Activated CD4-positive, alpha-beta T cell treated with anti-CD3 and anti-CD28 coated beads, Interleukin-2, amount 10 ng/mL, durations not matched to agents 24 days and 14 days (primary cell): Measurements from ENCODE around the gene ARHGEF10L. TPM values are rescaled to one million over a fixed set of nuclear protein-coding genes. Genes with fewer than 3 reads are reported as not detected.

Source experiments
- DNase-seq: peaks from one replicate; pipeline ENCODE4 v3.0.0; 2022
- H3K27ac Mint-ChIP-seq: one replicate; pipeline ENCODE4 v1.8.0; 2022; ENCODE audit warnings: mild to moderate bottlenecking, mixed read lengths
- H3K27me3 Mint-ChIP-seq: one replicate; pipeline ENCODE4 v1.8.0; 2022; ENCODE audit warnings: mixed read lengths
- H3K36me3 Mint-ChIP-seq: one replicate; pipeline ENCODE4 v1.8.0; 2022; ENCODE audit warnings: low read depth, mild to moderate bottlenecking, mixed read lengths
- H3K4me1 Mint-ChIP-seq: one replicate; pipeline ENCODE4 v1.8.0; 2021; ENCODE audit warnings: mixed read lengths
- H3K4me3 Mint-ChIP-seq: one replicate; pipeline ENCODE4 v1.8.0; 2022; ENCODE audit warnings: mild to moderate bottlenecking, moderate library complexity, mixed read lengths
- H3K9me3 Mint-ChIP-seq: one replicate; pipeline ENCODE4 v1.8.0; 2021; ENCODE audit warnings: mixed read lengths
- intact Hi-C: fragments of 100-400 bp; cut with micrococcal nuclease; formaldehyde crosslinking; loops from one replicate; pipeline ENCODE4 v1.15.1; 2023
- total RNA-seq: library from RNA; stranded (reverse); gene quantifications from 2 replicates; pipeline ENCODE4 v1.2.3, GENCODE V29; 2022

ARHGEF10L gene
- total RNA-seq, 1 donor from 2014 or later: not detected

DNA sequence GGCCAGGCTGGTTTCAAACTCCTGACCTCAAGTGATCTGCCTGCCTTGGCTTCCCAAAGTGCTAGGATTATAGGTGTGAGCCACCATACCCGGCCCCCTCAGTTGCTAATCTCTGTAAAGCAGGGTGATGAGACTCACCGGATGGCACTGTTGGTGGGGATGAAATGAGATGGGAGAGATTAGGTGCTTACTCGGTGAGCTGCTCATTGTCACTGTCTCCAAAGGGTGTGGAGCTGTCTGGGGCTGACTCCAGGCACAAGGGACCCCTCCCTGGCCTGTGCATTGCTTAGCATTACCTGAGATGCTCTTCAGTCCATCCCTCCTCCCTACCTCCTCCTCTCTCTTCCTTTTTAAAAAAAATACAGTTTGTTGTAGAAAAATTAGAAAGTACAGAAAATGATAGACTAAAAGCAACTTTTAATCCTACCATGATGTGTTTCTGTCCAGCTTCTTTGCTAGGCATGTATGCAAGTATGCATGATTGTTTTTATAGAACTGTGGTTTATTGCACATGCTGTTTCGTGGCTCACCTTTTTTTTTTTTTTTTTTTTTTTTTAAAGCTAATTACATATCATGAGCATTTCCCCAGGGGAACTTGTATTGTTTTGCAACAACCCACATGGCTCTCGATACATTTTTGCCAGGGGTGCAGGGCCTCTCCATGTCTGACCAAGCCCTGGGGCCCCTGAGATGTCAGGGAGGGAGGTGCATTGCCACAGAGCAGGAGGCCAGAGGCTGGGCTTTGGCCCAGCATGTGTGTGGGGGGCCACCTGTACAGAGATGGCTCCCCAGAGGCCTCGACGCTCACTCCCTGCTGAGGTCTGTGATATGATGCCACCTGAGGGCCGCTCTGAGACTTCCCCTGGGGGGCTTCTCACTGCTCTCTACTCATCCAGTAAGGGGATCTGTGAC lies 55.4 kb downstream of the ARHGEF10L start:
- no peak overlapping the region for H3K27ac Mint-ChIP-seq

DNA sequence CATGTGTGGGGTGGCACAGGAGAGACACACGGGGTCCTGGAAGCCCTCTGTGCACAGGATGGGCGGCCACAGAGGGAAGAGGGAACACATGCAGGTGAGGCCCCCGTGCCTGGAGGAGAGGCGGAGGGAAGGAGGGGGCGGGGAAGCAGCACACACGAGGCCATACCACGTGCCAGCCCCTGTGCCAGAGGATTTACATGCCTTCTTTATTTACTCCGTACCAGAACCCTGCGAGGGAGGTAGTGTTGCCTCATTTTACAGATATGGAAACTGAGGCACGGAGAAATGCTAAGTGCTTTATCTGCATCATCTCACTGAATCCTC lies 56.1 kb downstream of the ARHGEF10L start:
- Mint-ChIP-seq H3K4me3 (no peak overlapping the region), H3K36me3 (no peaks in the 10 kb centered on the region), H3K27ac (no peak overlapping the region), H3K27me3 (no peaks in the 10 kb centered on the region), H3K4me1 (no peaks in the 10 kb centered on the region), H3K9me3 (no peaks in the 10 kb centered on the region)
- no peak for DNase-seq
- intact Hi-C loops: no loop called here

More for the DNA sequence above, 55.4 kb downstream of the ARHGEF10L start:
- Mint-ChIP-seq H3K9me3 (no peaks in the 10 kb centered on the region), H3K4me1 (no peaks in the 10 kb centered on the region), H3K4me3 (no peak overlapping the region), H3K36me3 (no peaks in the 10 kb centered on the region), H3K27me3 (no peaks in the 10 kb centered on the region)
- no peak for DNase-seq
- intact Hi-C loops: no loop called here

DNA sequence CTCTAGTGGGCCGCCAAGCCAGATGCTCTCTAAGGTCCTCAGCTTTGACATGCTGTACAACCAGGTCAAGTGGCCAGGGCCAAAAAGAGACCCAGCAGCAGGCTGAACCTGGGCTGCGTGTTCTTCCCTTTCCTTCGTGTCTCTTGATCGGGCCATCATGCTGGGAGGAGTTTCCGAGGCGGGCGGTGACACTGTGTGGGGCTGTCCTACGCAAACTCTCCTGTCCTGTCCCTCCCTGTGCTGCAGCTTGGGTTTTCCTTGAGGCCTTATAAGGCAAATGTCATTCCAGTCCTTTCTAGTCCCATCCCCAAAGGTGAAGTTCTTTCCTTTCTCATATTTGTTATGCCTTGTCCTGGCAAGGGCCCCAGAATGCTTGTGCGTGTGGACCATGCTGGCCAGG lies 56.7 kb downstream of the ARHGEF10L start:
- Mint-ChIP-seq H3K4me3 (no peak overlapping the region), H3K36me3 (no peaks in the 10 kb centered on the region), H3K27ac (no peak overlapping the region), H3K4me1 (no peaks in the 10 kb centered on the region), H3K9me3 (no peaks in the 10 kb centered on the region), H3K27me3 (no peaks in the 10 kb centered on the region)
- intact Hi-C loops: no loop called here
- DNase-seq: no peak

DNA sequence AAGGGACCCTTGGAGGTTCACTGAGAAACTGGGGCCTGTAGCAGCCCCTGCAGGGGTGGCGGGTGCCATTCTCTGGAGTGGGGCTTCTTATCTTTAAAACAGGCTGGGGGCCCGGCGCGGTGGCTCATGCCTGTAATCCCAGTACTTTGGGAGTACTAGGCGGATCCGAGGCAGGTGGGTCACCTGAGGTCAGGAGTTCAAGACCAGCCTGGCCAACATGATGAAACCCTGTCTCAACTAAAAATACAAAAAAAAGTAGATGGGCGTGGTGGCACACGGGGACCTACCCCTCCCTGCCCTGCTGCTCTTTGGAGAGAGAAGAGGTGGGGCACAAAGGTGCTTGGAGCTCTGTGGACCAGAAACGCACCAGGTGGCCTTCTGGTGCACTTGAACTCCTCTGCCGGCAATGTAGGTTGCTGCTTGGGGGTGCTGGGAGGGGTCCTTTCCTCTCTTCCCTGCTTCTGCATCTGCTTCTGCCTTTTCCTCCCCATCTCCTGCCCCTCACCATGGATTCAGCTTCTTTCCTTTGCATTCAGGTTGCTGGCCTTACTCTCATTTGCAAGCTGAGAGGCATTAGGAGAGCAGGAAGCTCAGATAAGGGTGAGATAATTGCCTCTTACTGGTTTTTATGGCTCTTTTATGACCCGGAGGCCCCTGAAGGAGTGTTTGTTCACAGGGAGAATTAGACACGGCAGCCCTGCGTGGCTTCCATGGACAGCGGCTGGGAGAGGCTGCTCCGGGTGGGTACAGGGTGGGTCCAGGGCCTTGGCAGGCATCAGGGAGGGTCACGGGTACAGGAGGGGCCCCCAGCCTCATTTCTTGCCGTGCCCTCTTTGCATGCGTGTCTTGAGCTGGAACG lies 57.4 kb downstream of the ARHGEF10L start:
- Mint-ChIP-seq H3K9me3 (no peaks in the 10 kb centered on the region), H3K4me1 (no peaks in the 10 kb centered on the region), H3K27ac (no peak overlapping the region), H3K4me3 (no peak overlapping the region), H3K27me3 (no peaks in the 10 kb centered on the region), H3K36me3 (no peaks in the 10 kb centered on the region)
- intact Hi-C loops: no loop called here
- DNase-seq: no peak

GRCh38 chr1:17597651-17598050 lies 58.2 kb downstream of the ARHGEF10L start:
- no peak overlapping the region for H3K4me3 Mint-ChIP-seq
- no peak overlapping the region for H3K27ac Mint-ChIP-seq
- DNase-seq: no peak
- no peaks in the 10 kb centered on the region for H3K36me3 Mint-ChIP-seq
- no peaks in the 10 kb centered on the region for H3K27me3 Mint-ChIP-seq
- intact Hi-C loops: no loop called here
- no peaks in the 10 kb centered on the region for H3K4me1 Mint-ChIP-seq
- H3K9me3 Mint-ChIP-seq: no peaks in the 10 kb centered on the region

DNA sequence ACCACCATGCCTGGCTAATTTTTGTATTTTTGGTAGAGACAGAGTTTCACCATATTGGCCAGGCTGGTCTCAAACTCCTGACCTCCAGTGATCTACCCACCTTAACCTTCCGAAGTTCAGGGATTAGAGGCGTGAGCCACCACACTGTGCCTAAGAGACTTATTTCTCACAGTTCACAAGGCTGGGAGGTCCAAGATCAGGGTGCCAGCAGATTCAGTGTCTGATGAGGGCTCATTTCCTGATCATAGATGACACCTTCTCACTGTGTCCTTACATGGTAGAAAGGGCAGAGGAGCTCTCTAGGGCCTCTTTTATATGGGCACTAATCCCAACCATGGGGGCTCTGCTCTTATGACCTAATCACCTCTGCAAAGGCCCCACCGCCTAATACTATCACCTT lies 58.8 kb downstream of the ARHGEF10L start:
- DNase-seq: no peak
- no peak overlapping the region for H3K4me3 Mint-ChIP-seq
- H3K27ac Mint-ChIP-seq: no peak overlapping the region
- H3K27me3 Mint-ChIP-seq: no peaks in the 10 kb centered on the region
- H3K36me3 Mint-ChIP-seq: no peaks in the 10 kb centered on the region
- H3K4me1 Mint-ChIP-seq: no peaks in the 10 kb centered on the region
- no peaks in the 10 kb centered on the region for H3K9me3 Mint-ChIP-seq
- intact Hi-C loops: no loop called here

DNA sequence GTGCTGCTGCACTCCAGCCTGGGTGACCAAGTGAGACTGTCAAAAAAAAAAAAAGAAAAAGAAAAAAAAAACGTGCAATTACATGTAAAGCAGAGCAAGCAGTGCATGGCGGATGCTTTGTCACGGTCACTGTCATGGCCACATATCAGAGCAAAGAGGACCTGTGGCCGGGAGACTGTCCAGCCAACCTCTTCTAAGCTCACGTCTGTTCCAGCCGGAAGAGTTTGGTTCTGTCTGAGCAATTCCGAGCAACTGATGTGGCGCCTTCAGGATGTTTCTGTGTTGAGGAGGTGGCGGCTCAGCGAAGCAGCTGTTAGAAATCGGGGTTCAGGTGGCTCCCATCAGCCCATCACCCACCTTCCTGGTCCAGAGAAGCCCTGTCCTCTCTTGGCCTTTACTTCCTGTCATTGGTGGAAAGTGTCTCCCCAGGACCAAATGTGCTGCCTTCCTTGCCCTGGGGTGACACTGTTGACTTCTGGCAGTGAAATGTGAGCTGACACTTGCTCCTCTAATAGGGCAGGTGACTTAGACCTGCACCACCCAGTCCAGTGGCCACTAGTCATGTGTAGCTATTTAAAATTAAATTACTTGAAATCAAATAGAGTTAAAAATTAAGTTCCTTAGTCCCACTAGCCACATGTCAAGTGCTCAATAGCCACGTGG lies 59.9 kb downstream of the ARHGEF10L start:
- DNase-seq: no peak
- H3K27ac Mint-ChIP-seq: no peak overlapping the region
- intact Hi-C loops: no loop called here
- H3K36me3 Mint-ChIP-seq: no peaks in the 10 kb centered on the region
- H3K4me1 Mint-ChIP-seq: no peaks in the 10 kb centered on the region
- no peaks in the 10 kb centered on the region for H3K9me3 Mint-ChIP-seq
- H3K27me3 Mint-ChIP-seq: no peaks in the 10 kb centered on the region
- H3K4me3 Mint-ChIP-seq: no peak overlapping the region

DNA sequence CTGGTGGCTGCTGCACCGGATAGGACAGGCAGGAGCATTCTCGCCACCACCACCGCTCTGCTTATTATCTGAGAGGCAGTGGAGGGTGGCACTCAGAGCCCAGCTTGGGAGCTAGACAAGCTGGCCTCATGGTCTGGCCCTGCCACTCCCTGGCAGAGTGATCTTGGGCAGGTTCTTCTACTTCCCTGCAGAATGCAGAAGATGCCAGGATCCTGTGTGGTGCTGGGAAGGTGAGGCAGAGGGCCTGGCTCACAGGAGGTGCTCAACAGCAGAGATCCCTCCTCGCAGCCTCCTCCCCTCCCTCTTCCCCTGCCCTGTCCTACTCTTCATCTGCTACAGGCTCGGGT lies 60.4 kb downstream of the ARHGEF10L start:
- H3K27me3 Mint-ChIP-seq: no peaks in the 10 kb centered on the region
- no peaks in the 10 kb centered on the region for H3K4me1 Mint-ChIP-seq
- no peaks in the 10 kb centered on the region for H3K36me3 Mint-ChIP-seq
- no peak for DNase-seq
- H3K27ac Mint-ChIP-seq: no peak overlapping the region
- H3K9me3 Mint-ChIP-seq: no peaks in the 10 kb centered on the region
- intact Hi-C loops: no loop called here
- H3K4me3 Mint-ChIP-seq: no peak overlapping the region

GRCh38 chr1:17600321-17600720 lies 60.8 kb downstream of the ARHGEF10L start:
- H3K27ac Mint-ChIP-seq: no peak overlapping the region
- no peak for DNase-seq

GRCh38 chr1:17601643-17602382 lies 62.3 kb downstream of the ARHGEF10L start:
- no peaks in the 10 kb centered on the region for H3K4me1 Mint-ChIP-seq
- no peaks in the 10 kb centered on the region for H3K9me3 Mint-ChIP-seq
- intact Hi-C loops: no loop called here
- H3K27ac Mint-ChIP-seq: no peak overlapping the region
- H3K4me3 Mint-ChIP-seq: no peak overlapping the region
- no peaks in the 10 kb centered on the region for H3K27me3 Mint-ChIP-seq
- no peak for DNase-seq
- no peaks in the 10 kb centered on the region for H3K36me3 Mint-ChIP-seq

More at GRCh38 chr1:17600321-17600720, 60.8 kb downstream of the ARHGEF10L start:
- Mint-ChIP-seq H3K9me3 (no peaks in the 10 kb centered on the region), H3K27me3 (no peaks in the 10 kb centered on the region), H3K4me1 (no peaks in the 10 kb centered on the region), H3K36me3 (no peaks in the 10 kb centered on the region), H3K4me3 (no peak overlapping the region)
- intact Hi-C loops: no loop called here

DNA sequence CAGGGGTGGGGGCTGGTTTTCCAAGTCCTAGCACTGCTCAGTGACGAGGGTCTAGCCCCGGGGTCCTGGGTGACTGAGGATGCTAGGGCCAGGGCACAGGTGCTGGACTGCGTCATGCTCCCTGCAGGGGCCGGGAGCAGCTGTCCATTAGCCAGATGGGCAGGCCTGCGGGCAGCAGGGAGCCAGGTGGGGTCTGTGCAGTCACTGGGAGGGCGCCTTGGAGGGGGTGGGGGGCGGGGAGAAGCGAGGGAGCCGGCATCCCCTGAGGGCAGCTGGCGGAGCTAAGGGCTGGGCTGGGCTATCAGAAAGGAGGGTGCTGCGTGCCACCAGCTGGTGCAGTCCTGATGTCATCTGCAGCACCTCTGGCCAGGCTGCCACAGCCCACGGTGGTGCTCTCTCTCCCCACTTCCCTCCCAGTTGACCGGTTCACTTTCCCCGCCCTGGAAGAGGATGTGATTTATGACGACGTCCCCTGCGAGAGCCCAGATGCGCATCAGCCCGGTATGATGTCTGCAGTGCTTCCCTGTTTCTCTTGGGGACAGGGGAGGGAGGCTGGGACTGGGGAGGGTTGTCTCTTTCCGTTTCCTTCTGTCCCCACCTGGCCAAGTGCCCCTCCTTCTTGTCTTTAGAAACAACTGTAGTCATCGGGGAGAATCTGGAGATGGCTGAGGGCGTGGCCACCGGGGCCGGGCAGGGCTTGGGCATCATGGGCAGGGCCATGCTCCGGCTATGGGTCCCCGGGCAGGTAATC lies 63.8 kb downstream of the ARHGEF10L start:
- Mint-ChIP-seq H3K27me3 (no peaks in the 10 kb centered on the region), H3K4me3 (no peak overlapping the region), H3K27ac (no peak overlapping the region), H3K9me3 (no peaks in the 10 kb centered on the region), H3K36me3 (no peaks in the 10 kb centered on the region), H3K4me1 (no peaks in the 10 kb centered on the region)
- intact Hi-C loops: no loop called here
- no peak for DNase-seq

- Mint-ChIP-seq H3K27me3 (no peaks in the 10 kb centered on the region), H3K27ac (no peak overlapping the region), H3K4me1 (no peaks in the 10 kb centered on the region), H3K9me3 (no peaks in the 10 kb centered on the region), H3K4me3 (no peak overlapping the region), H3K36me3 (no peaks in the 10 kb centered on the region)
- intact Hi-C loops: loop anchor here (2.0 kb wide), 1 partner anchor 111 kb away; no protein-coding TSS in a partner anchor
- DNase-seq: no peak
Observed at GRCh38 chr1:17605582-17606344, 66.3 kb downstream of the ARHGEF10L start.
